NCI-H226 (cell line): ENCODE measurements around the gene SND1.
"Not testable (repeated sequence)": the region's sequence is repeated elsewhere in the genome, so short reads cannot be mapped to it uniquely, and the experiment has no call there.

ENCODE experiments used
- DNase-seq: peaks from one replicate; pipeline ENCODE4 v3.0.0-alpha.2; 2015

SND1 gene

DNA sequence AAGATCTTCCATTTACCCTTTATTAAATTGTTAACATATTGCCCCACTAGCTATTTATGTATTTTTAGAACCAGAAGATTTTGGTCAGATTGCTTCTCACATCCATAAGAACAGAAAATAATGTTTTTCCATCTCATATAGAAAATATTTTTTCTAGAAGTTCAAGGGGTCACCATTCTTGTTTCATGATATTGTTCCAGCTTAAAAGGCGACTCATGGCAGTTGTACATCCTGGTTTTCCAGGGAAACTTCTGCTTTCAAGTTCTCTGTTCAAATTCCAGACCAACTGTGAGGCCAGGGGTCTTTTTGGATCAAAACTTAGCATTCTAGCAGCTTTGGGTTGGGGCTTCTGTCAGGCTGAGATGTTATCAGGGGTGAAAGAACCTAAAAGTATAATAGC is 294.9 kb downstream of the SND1 start:
- no peak for DNase-seq

DNA sequence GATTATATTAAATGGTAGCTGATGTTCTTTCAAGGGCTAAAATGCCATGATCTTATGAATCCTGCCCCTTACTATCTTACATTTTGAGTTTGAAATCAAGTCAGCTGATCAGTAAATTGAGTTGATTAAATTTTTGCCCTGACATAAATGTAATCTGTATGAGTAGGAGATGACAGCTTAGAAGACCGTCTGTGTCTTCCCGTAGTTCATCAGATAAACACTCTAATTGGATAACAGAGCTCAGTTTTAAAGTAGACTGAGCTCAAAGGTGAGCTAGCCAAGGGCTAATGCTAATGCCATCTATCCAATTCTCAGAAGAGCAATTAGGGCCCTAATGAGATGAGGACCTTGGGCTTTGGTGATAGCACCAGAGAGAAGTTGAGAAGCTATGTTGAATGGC is 296.3 kb downstream of the SND1 start:
- no peak for DNase-seq

DNA sequence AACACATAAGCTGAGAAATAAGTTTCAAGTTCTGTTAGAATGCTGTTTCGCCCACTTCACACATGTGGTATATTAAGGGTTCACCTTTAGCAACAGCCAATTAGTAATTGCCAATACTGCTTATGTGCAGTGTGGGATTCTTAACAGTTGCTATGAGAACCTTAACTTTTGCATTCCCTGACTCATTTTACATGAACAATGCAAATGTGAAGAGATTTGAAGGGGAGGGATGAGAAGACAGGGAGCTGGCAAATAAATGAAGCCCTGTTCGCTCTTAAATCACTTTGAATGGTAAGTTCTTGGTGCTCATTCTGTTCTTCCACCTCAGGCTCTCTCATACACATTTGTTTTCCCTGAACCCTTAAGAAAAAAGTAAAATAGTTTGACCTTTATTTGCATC is 296.9 kb downstream of the SND1 start:
- no peak for DNase-seq

GRCh38 chr7:127949769-127950222 is 297.8 kb downstream of the SND1 start:
- DNase-seq: no peak

DNA sequence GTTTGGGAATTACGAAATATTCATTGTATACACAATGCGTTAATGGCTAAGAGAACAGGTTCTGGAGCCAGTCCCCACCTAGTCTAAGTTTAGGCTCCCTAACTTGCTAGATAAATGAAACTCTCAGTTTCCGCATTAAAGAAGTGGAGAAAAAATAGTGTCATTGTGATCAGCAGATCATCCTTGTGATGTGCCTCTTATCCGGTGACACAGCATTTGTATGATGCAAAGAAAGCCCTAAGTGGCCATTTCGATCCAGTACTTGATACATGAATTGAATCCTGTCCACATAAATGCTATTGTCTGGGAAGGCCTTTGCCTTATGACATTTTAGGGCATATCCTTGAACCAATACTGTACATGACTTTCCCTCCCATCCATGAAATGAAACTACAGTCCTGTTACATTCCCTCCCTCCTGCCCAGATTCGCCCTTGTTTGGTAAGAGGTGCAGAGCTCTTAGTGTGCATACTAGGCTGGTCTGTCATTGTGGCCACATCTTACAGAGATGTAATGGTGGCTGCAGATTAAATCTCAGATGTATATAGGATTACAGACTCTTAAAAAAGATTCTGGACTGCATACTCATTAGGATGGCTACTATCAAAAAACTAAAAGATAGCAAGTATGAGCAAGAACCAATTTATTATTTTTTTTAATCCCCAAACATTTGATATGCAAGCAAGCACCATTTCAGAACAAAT is 298.4 kb downstream of the SND1 start:
- no peak for DNase-seq

DNA sequence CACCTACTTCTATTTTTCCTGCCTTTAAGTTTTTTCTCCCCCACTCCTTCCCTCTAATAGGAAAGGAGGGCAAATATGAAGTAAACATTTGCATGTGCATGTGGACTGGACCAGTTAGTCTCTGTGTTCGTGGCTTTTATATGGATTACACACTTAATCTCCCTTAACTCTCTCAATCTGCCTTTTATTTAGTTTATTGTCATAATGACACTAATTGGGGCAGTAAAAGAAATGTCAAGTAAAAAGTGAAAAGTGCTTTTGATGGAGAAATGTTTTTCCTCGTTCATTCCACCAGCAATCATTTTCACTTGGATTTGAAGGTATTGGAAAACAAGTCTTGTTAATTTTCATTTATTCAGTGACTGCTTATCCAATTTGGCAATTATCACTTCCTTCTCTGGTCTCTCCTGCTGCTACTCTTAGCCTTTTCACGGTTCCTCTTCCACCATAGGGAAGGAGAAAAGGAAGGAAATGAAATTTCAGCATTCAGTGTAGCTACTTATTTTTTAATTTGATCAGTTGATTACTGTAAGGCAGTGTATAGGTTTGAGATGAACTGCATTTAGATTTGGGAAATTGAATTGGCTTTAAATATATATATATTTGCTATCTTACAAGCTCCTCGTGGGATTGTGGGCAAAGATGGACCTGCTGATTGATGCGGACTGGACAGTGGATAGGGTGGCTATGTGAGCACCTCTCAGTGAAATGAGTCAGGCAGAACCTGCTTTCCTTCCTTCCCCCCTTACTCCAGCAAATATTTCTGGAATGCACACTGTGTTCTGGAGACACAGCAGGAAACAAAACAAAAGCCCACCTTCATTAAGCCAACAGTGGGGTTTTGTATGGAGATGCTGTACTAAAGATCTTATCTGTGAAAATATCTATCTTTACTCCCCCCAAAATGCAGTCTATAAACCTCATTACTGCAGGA is 301.7 kb downstream of the SND1 start:
- DNase-seq: no peak

GRCh38 chr7:127954357-127954748 is 302.4 kb downstream of the SND1 start:
- no peak for DNase-seq

GRCh38 chr7:127955051-127955531 is 303.1 kb downstream of the SND1 start:
- DNase-seq: no peak

- DNase-seq: no peak
These were observed 305.9 kb downstream of the SND1 start for GRCh38 chr7:127957886-127958285.

DNA sequence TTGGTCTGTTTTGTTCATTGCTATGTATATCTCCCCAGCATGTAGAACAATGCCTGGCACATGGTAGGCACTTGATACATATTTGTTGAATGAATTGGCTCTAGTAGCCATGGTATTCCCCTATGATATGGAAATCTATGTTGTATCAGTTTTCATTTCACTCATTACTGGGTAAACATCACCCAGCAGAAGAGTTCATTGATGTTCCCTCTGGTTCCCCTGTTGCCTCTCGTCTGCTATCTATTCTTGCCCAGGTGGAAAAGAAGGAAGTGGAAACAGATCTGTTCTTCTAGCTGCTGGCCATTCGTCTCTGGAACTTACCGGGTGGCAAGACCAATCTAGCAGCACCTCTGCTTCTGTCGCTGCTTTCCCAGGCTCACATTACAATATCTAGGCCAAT is 307.8 kb downstream of the SND1 start:
- no peak for DNase-seq

GRCh38 chr7:127961786-127962453 is 309.9 kb downstream of the SND1 start:
- no peak for DNase-seq

DNA sequence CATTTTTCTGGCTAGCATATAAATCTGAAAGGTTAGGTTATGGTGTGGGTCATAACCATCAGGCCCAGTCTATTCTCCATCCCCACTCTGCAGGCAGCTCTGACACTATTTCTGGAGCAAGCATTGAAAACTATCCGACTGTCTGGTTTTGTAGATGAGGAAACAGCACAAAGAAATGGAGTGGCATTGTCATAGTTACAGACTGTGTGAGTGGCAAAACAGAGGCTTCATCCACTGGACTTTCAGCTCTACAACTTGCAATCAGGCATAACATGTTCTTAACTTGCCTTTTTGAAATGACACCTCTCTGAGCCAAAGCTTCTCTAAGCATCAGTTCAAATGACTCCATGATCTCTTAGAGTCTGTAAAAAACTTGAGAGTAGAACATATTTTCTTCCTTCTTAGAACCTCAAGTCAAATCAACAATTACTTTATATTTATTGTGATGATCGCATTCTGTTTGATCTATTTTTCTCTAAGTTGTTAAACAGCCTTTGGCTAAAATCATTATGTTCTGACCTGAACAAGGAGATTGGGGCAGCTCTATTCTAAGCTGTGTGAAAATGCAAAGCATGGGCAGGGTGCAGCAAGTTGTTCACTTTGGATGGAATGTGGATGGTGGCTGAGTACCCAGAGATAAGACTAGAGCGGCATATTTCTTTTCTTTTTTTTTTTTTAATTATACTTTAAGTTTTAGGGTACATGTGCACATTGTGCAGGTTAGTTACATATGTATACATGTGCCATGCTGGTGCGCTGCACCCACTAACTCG is 310.8 kb downstream of the SND1 start:
- DNase-seq: no peak

DNA sequence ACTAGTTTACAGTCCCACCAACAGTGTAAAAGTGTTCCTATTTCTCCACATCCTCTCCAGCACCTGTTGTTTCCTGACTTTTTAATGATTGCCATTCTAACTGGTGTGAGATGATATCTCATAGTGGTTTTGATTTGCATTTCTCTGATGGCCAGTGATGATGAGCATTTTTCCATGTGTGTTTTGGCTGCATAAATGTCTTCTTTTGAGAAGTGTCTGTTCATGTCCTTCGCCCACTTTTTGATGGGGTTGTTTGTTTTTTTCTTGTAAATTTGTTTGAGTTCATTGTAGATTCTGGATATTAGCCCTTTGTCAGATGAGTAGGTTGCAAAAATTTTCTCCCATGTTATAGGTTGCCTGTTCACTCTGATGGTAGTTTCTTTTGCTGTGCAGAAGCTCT is 311.9 kb downstream of the SND1 start:
- not testable (repeated sequence) for DNase-seq

GRCh38 chr7:127967281-127967680 is 315.3 kb downstream of the SND1 start:
- DNase-seq: no peak

DNA sequence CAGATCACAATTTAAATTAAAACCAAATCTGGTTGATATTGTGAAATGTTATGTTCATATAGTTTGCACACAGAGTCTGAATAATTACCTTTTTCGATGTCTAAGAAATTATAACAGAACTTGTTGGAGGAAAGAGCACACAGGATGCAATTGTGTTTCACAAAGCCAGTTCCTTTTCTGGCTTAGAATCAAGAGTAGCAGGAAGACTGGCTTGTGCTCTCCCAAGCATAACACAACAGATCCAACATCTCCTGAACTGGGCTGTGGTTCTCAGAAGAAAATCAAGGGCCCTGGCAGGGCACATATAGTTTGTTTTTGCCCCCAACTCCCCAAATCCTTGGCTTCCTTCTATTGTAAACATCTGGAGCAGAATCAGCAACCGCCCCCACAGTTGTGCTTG is 316.6 kb downstream of the SND1 start:
- no peak for DNase-seq

- no peak for DNase-seq
These were observed 321.8 kb downstream of the SND1 start for GRCh38 chr7:127973832-127974231.

GRCh38 chr7:127974446-127975035 is 322.5 kb downstream of the SND1 start:
- no peak for DNase-seq

DNA sequence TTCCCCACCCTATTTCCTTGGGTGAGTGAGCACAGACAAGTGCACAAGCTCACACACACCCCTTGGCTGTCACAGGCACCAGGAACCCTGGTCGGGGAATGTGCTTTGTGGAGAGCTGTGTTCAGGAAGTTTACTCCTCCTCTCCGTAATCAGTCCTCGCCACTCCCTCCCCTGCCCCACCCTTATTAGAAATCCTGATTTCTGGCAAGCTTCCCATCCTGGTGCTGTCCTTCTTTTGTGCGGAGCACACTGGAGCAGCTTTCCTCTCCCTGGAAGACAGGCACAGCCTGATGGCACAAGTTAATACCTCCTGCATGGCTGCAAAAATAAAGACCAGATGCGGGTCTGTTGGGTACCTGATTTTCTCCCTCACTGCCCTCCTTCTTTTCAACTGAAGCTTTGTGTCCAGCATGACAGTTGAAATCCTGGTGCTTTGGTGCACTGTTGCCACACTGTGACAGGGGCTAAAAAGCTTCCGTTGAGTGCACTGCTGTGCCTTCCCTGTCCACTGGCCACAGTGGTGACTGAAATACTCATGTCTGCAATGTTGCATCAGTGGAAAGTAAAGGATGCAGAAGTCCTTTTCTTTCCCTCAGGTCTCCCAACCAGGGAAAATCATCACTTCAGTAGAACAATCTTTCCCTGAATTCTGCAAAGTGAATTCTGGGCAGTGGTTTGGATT is 324.2 kb downstream of the SND1 start:
- DNase-seq: peak; percentile 56

DNA sequence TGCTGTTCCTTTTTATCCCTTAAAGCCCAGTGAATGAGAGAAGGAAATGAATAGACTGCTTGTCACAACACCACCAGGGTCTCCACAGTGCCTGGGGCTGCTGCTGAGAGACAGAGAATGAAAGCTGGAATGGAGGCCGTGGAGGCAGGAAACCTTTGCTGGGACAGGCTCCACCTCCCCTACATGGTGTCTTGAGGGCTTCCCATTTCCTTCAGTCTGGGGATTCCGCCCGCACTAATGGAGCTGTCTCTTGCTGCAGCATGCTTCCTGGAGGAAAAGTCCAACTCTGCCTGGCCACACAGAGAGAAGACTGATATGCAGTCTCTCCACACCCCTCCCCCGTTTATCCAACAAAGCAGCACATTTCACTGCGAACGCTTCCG is 324.7 kb downstream of the SND1 start:
- no peak for DNase-seq

DNA sequence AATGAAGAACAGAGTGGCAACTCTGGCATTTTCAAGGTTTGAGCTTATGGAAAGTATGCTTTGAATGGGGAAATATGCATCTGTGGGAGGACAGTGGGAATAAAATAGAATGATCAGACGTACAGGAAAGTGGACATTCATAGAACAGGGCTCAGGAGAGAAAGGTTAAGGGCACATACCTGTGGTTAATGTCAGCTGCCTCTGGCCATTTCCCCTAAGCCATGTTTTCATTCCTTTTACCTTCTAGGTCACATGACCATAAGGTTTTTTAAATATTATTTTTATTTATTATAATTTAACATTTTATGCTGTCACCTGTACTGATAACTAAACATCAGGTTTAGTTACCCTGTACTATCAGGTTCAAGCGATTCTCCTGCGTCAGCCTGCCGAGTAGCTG is 326.4 kb downstream of the SND1 start:
- peak; percentile 33 for DNase-seq

- no peak for DNase-seq
These were observed 327.2 kb downstream of the SND1 start for GRCh38 chr7:127979113-127979727.
